Measurements from ENCODE around the gene PRPF40A.

Gene PRPF40A

GRCh38 chr2:152622219-152622618 is 95.0 kb downstream of the PRPF40A start:
- no peak for DNase-seq (ENCODE audit: low read depth in 3 of 3, low spot score in 1 of 3)

- DNase-seq (ENCODE audit: low read depth in 3 of 3, low spot score in 1 of 3): no peak
Measured at GRCh38 chr2:152620985-152621384, 96.3 kb downstream of the PRPF40A start.

GRCh38 chr2:152620208-152620607 is 97.1 kb downstream of the PRPF40A start:
- no peak for DNase-seq (ENCODE audit: low read depth in 3 of 3, low spot score in 1 of 3)

DNA sequence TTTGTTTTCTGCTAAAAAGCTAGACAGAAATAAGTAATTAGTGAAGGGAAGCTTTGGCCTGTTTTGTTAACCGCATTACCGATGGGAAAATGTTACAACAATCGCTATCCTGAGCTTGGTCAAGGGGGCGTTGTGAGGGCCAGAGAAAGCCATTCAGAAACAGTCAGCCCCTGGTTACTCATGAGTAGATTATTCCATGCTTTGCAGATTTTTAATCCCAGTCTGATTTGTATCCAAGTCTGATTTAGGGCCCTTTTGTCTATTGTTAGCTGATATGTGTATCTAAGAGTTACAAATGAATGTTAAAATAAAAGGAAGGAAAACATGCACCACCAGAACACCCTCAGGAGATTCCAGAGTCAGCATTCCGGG is 99.1 kb downstream of the PRPF40A start:
- no peak for DNase-seq (ENCODE audit: low read depth in 3 of 3, low spot score in 1 of 3)

DNA sequence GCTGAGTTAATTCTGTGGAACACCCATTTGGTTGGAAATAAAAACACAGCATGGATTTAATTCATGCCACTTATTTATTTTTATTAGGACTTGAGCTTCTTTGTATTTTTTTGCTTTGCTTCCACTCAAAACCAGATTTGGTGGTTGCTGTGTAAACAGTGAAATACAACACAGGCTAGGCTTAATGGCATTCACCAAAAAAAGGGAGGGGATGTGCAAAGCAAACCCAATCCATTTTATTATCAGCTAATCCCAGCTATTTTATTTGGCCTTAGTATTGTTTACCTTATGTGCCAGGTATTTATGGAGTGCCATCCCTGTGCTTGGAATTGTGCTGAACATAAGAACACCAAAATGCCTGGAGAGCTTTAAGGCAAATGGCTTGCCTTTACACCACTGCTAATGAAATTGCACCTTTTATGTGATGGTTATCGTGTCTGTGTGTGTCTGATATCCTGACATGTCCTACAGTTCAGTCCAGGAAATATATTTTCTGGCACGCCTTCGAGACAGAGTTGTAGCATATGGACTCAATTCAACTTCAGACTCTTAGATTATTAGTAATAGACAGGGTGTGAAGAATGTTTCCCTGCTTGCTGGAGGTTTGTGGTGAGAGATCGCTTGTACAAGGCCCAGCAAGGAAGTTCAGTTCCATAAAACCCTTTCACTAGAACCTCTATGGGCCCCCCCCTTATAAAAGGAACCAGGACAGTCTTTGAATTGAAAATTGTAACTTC is 99.6 kb downstream of the PRPF40A start:
- DNase-seq (ENCODE audit: low read depth in 3 of 3, low spot score in 1 of 3): no peak

GRCh38 chr2:152615177-152615576 is 102.1 kb downstream of the PRPF40A start:
- DNase-seq (ENCODE audit: low read depth in 3 of 3, low spot score in 1 of 3): no peak

DNA sequence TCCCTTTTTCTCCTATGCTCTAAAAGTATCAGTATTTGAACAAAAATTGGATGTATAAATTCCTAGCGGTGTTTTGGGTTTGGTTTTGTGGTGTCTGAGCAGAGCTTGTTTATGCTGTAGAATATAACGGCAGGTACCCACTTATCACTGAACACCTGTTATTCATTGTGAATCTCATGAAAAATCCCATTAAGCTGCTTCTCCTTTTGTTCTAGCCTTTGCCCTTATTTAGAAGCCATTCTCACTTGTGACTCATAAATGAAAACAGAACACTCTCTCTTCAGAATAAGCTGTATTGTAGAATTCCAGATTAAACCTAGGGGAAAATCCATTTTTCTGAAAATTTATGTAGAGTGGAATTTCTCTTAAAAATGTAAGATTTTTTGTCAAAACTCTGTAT is 104.0 kb downstream of the PRPF40A start:
- DNase-seq (ENCODE audit: low read depth in 3 of 3, low spot score in 1 of 3): no peak

GRCh38 chr2:152611458-152612231 is 105.6 kb downstream of the PRPF40A start:
- no peak for DNase-seq (ENCODE audit: low read depth in 3 of 3, low spot score in 1 of 3)

DNA sequence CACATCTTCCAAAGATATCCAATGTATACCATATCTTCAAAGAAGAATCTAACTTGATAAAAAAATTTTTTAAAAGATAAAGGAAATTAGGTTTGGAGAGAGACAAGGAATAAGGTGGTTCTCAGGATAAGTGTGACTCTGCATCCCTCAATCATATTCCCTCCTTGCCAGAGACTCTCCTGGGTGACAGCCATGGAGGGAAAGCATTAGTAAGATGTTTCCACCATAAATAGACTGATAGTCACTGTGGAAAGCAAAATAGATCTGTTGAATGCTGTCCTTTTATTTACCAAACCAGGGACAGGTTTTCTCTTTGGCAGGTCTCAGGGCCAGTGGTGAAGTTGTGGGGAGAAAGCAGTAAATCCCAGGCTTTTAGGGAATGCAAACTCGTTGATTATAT is 107.6 kb downstream of the PRPF40A start:
- no peak for DNase-seq (ENCODE audit: low read depth in 3 of 3, low spot score in 1 of 3)

GRCh38 chr2:152609154-152609553 is 108.1 kb downstream of the PRPF40A start:
- no peak for DNase-seq (ENCODE audit: low read depth in 3 of 3, low spot score in 1 of 3)

DNA sequence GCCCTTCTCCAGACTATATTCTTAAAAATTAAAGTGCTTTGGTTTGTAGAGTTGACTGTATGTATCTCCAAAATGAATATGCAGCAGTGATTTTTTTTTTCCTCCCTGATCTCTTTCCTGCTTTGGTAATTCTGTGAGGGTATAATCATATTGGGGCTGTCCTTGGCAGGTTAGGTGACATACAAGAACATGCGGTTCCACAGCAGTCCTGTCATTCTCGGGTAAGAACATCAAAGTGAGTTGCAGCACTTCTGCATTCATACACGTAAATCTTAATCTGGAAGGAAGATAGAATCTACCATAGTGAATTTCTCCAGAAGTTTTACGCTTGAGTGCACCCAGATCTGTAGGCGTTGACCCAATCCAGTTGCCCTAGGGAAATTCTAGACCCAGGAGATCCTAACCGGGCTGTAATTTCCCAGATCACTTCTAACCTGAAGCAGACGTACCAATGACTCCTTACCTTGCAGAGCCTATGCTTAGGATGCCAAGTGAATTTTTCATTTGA is 109.4 kb downstream of the PRPF40A start:
- DNase-seq (ENCODE audit: low read depth in 3 of 3, low spot score in 1 of 3): no peak

- no peak for DNase-seq (ENCODE audit: low read depth in 3 of 3, low spot score in 1 of 3)
Measured at GRCh38 chr2:152606941-152607340, 110.3 kb downstream of the PRPF40A start.

- DNase-seq (ENCODE audit: low read depth in 3 of 3, low spot score in 1 of 3): no peak
Measured at GRCh38 chr2:152606081-152606480, 111.2 kb downstream of the PRPF40A start.

DNA sequence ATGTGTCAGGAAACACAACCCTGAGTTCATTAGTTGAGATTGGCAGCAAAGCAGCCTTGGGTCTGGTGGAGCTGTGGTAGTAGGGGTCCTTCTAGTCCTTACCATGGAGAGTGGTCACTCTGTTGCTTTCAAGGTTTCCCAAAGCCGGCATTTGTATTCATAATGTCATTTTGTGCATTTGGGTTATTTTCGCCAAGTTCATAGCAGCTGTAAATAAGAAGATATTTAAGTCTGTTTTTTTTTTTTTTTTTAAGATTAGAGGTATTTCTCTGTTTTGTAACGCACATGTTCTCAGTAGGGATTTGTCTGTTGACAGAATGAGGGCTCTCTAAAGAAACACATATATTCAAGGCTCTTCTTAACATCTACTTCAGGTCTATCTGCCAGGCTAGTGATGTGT is 114.1 kb downstream of the PRPF40A start:
- DNase-seq (ENCODE audit: low read depth in 3 of 3, low spot score in 1 of 3): no peak

DNA sequence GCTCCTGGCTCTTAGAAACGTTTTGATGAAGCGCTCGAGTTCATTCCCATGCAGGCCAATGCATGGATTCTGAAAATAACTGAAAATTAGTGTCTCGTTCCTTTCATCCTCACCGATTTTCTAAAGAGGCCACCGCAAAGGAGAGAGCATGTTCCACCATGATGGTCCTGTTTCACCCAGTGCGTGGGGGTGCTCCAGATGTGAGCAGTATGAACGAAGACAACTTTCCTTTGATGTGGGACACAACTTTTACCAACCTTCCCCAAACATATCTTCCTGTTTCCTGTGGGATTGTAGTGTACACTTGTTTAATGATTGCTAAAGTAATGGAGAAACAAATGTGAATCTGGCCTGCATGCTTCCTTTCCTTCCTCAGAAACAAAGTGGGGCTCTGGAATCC is 114.5 kb downstream of the PRPF40A start:
- no peak for DNase-seq (ENCODE audit: low read depth in 3 of 3, low spot score in 1 of 3)

Measured in stimulated activated CD4-positive, alpha-beta T cell treated with anti-CD3 and anti-CD28 coated beads, TNF-alpha, amount 100 ng/mL, for 1 hour (primary cell).